Neuronal stem cell (in vitro differentiated cells): Measurements from ENCODE around the gene STX3.

Experiments used
- DNase-seq: peaks from one replicate; pipeline ENCODE4 v3.0.0-alpha.2; 2013; ENCODE audit warnings: low spot score
- H2AFZ ChIP-seq: one replicate; pipeline ENCODE4 v1.6.1; 2013; ENCODE audit warnings: mild to moderate bottlenecking, low read length, inconsistent platforms
- H2AK5ac ChIP-seq: 2 replicates; pipeline ENCODE4 v1.6.1; 2013; ENCODE audit warnings: low read depth, mild to moderate bottlenecking, inconsistent platforms, low read length, moderate library complexity, mixed read lengths
- H2BK120ac ChIP-seq: 2 replicates; pipeline ENCODE4 v1.6.1; 2013; ENCODE audit warnings: low read depth, mild to moderate bottlenecking, inconsistent platforms, low read length, moderate library complexity, mixed read lengths
- H2BK12ac ChIP-seq: one replicate; pipeline ENCODE4 v1.6.1; 2013; ENCODE audit warnings: low read length, inconsistent platforms
- H2BK15ac ChIP-seq: 2 replicates; pipeline ENCODE4 v1.6.1; 2013; ENCODE audit warnings: mild to moderate bottlenecking, low read length, inconsistent platforms, mixed read lengths
- H2BK5ac ChIP-seq: one replicate; pipeline ENCODE4 v1.6.1; 2013; ENCODE audit warnings: inconsistent platforms, mild to moderate bottlenecking, low read length, moderate library complexity
- H3K14ac ChIP-seq: one replicate; pipeline ENCODE4 v1.6.1; 2013; ENCODE audit warnings: low read length, inconsistent platforms
- H3K18ac ChIP-seq: 2 replicates; pipeline ENCODE4 v1.6.1; 2013; ENCODE audit warnings: low read length, inconsistent platforms
- H3K23ac ChIP-seq: 2 replicates; pipeline ENCODE4 v1.6.1; 2013; ENCODE audit warnings: low read depth, mild to moderate bottlenecking, mixed read lengths, low read length, inconsistent platforms; ENCODE audit not compliant: poor library complexity
- H3K27ac ChIP-seq: replicated peaks from 3 replicates; pipeline ENCODE4 v1.5.1; 2013; ENCODE audit warnings: low read length, inconsistent platforms
- H3K27me3 ChIP-seq, 3 experiments: 2 replicates each; pipeline ENCODE4 v1.6.1; 2013; ENCODE audit warnings: low read length in 3 of 3, mild to moderate bottlenecking in 2 of 3, inconsistent platforms in 1 of 3, low read depth in 1 of 3, mixed read lengths in 1 of 3, moderate library complexity in 1 of 3; ENCODE audit not compliant: control insufficient read depth in 3 of 3, insufficient read depth in 3 of 3
- H3K36me3 ChIP-seq, 2 donors: replicated peaks in 1 of 2; 2 replicates each; pipeline ENCODE4 v1.6.1; 2013; ENCODE audit warnings: low read length in 2 of 2; ENCODE audit not compliant: control insufficient read depth in 2 of 2, insufficient read depth in 2 of 2
- H3K4ac ChIP-seq: 2 replicates; pipeline ENCODE4 v1.6.1; 2013; ENCODE audit warnings: inconsistent platforms, mild to moderate bottlenecking, low read length, moderate library complexity
- H3K4me1 ChIP-seq, 2 donors: 1 replicate in 1 of 2; 2 replicates in 1 of 2; pipeline ENCODE4 v1.6.1; 2013; ENCODE audit warnings: low read length in 2 of 2, low read depth in 1 of 2; ENCODE audit not compliant: control insufficient read depth in 2 of 2, insufficient read depth in 1 of 2
- H3K4me2 ChIP-seq: one replicate; pipeline ENCODE4 v1.6.1; 2013; ENCODE audit warnings: mild to moderate bottlenecking, low read length, inconsistent platforms; ENCODE audit not compliant: insufficient read depth, poor library complexity, severe bottlenecking
- H3K4me3 ChIP-seq, 2 donors: 2 replicates each; pipeline ENCODE4 v1.5.1; 2013; ENCODE audit warnings: low read length in 2 of 2, mild to moderate bottlenecking in 2 of 2, inconsistent platforms in 1 of 2, moderate library complexity in 1 of 2
- H3K79me1 ChIP-seq: one replicate; pipeline ENCODE4 v1.6.1; 2013; ENCODE audit warnings: low read depth, mild to moderate bottlenecking, inconsistent platforms, low read length, moderate library complexity
- H3K9ac ChIP-seq: one replicate; pipeline ENCODE4 v1.6.1; 2013; ENCODE audit warnings: mild to moderate bottlenecking, low read depth, low read length, inconsistent platforms; ENCODE audit not compliant: poor library complexity
- H3K9me3 ChIP-seq, 2 donors: replicated peaks in 1 of 2; 2 replicates each; pipeline versions ENCODE3 to v1.6.1; 2013; ENCODE audit warnings: low read length in 2 of 2, mild to moderate bottlenecking in 2 of 2, inconsistent platforms in 1 of 2, low read depth in 1 of 2, mixed read lengths in 1 of 2, moderate library complexity in 1 of 2; ENCODE audit not compliant: control insufficient read depth in 2 of 2, insufficient read depth in 1 of 2
- H4K8ac ChIP-seq: one replicate; pipeline ENCODE4 v1.6.1; 2013; ENCODE audit warnings: low read depth, mild to moderate bottlenecking, inconsistent platforms, low read length, moderate library complexity
- H4K91ac ChIP-seq: one replicate; pipeline ENCODE4 v1.6.1; 2013; ENCODE audit warnings: low read length, low read depth, mild to moderate bottlenecking, inconsistent platforms; ENCODE audit not compliant: poor library complexity
- WGBS, 2 donors: extraction: QIAGEN DNeasy Blood & Tissue Kit; methylation state at CpG; one replicate each; pipeline ENCODE4 v1.1.7; 2013; ENCODE audit warnings: missing lambda C conversion rate in 2 of 2, mixed read lengths in 1 of 2; ENCODE audit not compliant: insufficient read length in 2 of 2, insufficient replicate concordance in 1 of 2; ENCODE audit errors: extremely low coverage in 2 of 2; 5-methylcytosine and 5-hydroxymethylcytosine counted together

The STX3 gene

GRCh38 chr11:59710136-59710847 lies 44.9 kb upstream of the STX3 start:
- H4K8ac ChIP-seq = no peak overlapping the region
- DNase-seq = no peak
- no peak overlapping the region for H3K4me2 ChIP-seq
- H3K36me3 ChIP-seq = no peaks in the 10 kb centered on the region
- no peak overlapping the region for H3K9ac ChIP-seq
- H3K4ac ChIP-seq = no peak overlapping the region
- H3K23ac ChIP-seq = no peak overlapping the region
- no peak overlapping the region for H4K91ac ChIP-seq
- no peak overlapping the region for H2BK12ac ChIP-seq
- H3K27ac ChIP-seq = no peak overlapping the region
- no peak overlapping the region for H3K14ac ChIP-seq
- H2AFZ ChIP-seq = no peak overlapping the region
- no peak overlapping the region for H3K4me3 ChIP-seq
- no peaks in the 10 kb centered on the region for H3K79me1 ChIP-seq
- peaks cover 0 to 9% (median 0%) of the 10 kb centered on the region in 3 experiments for H3K27me3 ChIP-seq
- peaks cover 0 to 4% of the 10 kb centered on the region in 2 donors for H3K9me3 ChIP-seq
- H2BK5ac ChIP-seq = no peak overlapping the region
- H3K18ac ChIP-seq = no peak overlapping the region
- no peak overlapping the region for H2AK5ac ChIP-seq
- no peak overlapping the region for H2BK15ac ChIP-seq
- H2BK120ac ChIP-seq = no peak overlapping the region
- no CpG with 5 or more reads among the region's 3 CpGs for WGBS, 2 donors
- H3K4me1 ChIP-seq = no peaks in the 10 kb centered on the region

GRCh38 chr11:59713745-59714144 lies 41.4 kb upstream of the STX3 start, which contains the start of gene OR10V1:
TSS of gene OR10V1 (minus strand) at chr11:59713845. CDS start at chr11:59713845, 0 bp downstream.
- Histone ChIP-seq H3K4me3 (no peak within 1 kb of the TSS), H3K18ac (no peak within 1 kb of the TSS), H2BK120ac (no peak within 1 kb of the TSS), H3K4me2 (no peak within 1 kb of the TSS), H3K4me1 (no peaks in the 10 kb centered on the region), H3K9me3 (peaks cover 0 to 4% of the 10 kb centered on the region in 2 donors), H3K36me3 (no peaks in the 10 kb centered on the region), H2AFZ (no peak within 1 kb of the TSS), H3K14ac (no peak within 1 kb of the TSS), H2BK5ac (no peak within 1 kb of the TSS), H4K91ac (no peak within 1 kb of the TSS), H4K8ac (peak within 1 kb of the TSS; percentile 43), H3K27ac (no peak within 1 kb of the TSS), H2BK15ac (no peak within 1 kb of the TSS), H2AK5ac (peak within 1 kb of the TSS; percentile 15), H3K79me1 (no peaks in the 10 kb centered on the region), H2BK12ac (no peak within 1 kb of the TSS), H3K27me3 (peaks cover 0 to 7% (median 0%) of the 10 kb centered on the region in 3 experiments), H3K9ac (no peak within 1 kb of the TSS), H3K23ac (no peak within 1 kb of the TSS), H3K4ac (no peak within 1 kb of the TSS)
- WGBS, 2 donors = no CpG with 5 or more reads among the region's 2 CpGs
- no peak for DNase-seq

- Histone ChIP-seq H3K4me1 (no peaks in the 10 kb centered on the region), H3K9ac (no peak overlapping the region), H3K9me3 (peaks cover 0 to 4% of the 10 kb centered on the region in 2 donors), H3K18ac (no peak overlapping the region), H3K27me3 (peaks cover 0 to 7% (median 0%) of the 10 kb centered on the region in 3 experiments), H3K14ac (no peak overlapping the region), H3K4me2 (no peak overlapping the region), H3K27ac (no peak overlapping the region), H2BK5ac (no peak overlapping the region), H3K36me3 (no peaks in the 10 kb centered on the region), H4K8ac (no peak overlapping the region), H3K4me3 (no peak overlapping the region), H2BK120ac (no peak overlapping the region), H2BK12ac (no peak overlapping the region), H3K79me1 (no peaks in the 10 kb centered on the region), H3K23ac (no peak overlapping the region), H4K91ac (no peak overlapping the region), H2AFZ (no peak overlapping the region), H2AK5ac (no peak overlapping the region), H3K4ac (no peak overlapping the region), H2BK15ac (no peak overlapping the region)
- no peak for DNase-seq
- no CpG with 5 or more reads among the region's 3 CpGs for WGBS, 2 donors
Measured at GRCh38 chr11:59716051-59716450, 39.1 kb upstream of the STX3 start.

- Histone ChIP-seq H3K23ac (no peak overlapping the region), H3K18ac (no peak overlapping the region), H2BK12ac (no peak overlapping the region), H3K27ac (no peak overlapping the region), H3K36me3 (no peaks in the 10 kb centered on the region), H3K4ac (no peak overlapping the region), H3K14ac (no peak overlapping the region), H2BK120ac (no peak overlapping the region), H2BK15ac (no peak overlapping the region), H2AK5ac (no peak overlapping the region), H3K4me3 (no peak overlapping the region), H3K4me1 (no peaks in the 10 kb centered on the region), H3K4me2 (no peak overlapping the region), H3K9ac (no peak overlapping the region), H3K27me3 (peaks cover 0 to 7% (median 0%) of the 10 kb centered on the region in 3 experiments), H4K8ac (no peak overlapping the region), H4K91ac (no peak overlapping the region), H3K79me1 (no peaks in the 10 kb centered on the region), H3K9me3 (no peaks in the 10 kb centered on the region), H2AFZ (no peak overlapping the region), H2BK5ac (no peak overlapping the region)
- DNase-seq = no peak
- WGBS, 2 donors = no CpG with 5 or more reads among the region's 2 CpGs
Measured at GRCh38 chr11:59719556-59719955, 35.6 kb upstream of the STX3 start.
